HG02938 (cell line): Measurements from ENCODE around the gene TTC13.

Source experiments
- ATAC-seq: cut with Tn5 transposase; IDR thresholded peaks from one replicate; pipeline ENCODE4 v1.9.1; 2021; ENCODE audit warnings: mild to moderate bottlenecking, moderate library complexity; ENCODE audit not compliant: unreplicated experiment

TTC13 gene

GRCh38 chr1:230858236-230858820 lies 120.3 kb downstream of the TTC13 start:
- ATAC-seq: no peak

GRCh38 chr1:230857822-230858221 lies 120.8 kb downstream of the TTC13 start:
- no peak for ATAC-seq

GRCh38 chr1:230857077-230857476 lies 121.6 kb downstream of the TTC13 start:
- ATAC-seq: no peak
